Spleen (tissue), 11 donors: ENCODE data around the gene ATE1. TPM values are rescaled to one million over a fixed set of nuclear protein-coding genes. Genes with fewer than 3 reads are reported as not detected.

Experiments
- DNase-seq: peaks from one replicate; pipeline ENCODE4 v3.0.0-alpha.2; 2020
- H3K27ac ChIP-seq, 8 donors: fragments of 200-600 bp; sonication (generic) in 7 of 8; 1 replicate in 4 of 8; 2 replicates in 4 of 8; pipeline versions ENCODE4 v1.5.0 to v1.8.0; 2016 to 2021; ENCODE audit warnings: inconsistent platforms in 4 of 8, mild to moderate bottlenecking in 4 of 8, moderate library complexity in 1 of 8
- H3K27me3 ChIP-seq, 7 donors: fragments of 200-600 bp; sonication (generic) in 6 of 7; replicated peaks in 1 of 7; 1 replicate in 4 of 7; 2 replicates in 3 of 7; pipeline versions ENCODE4 v1.5.0 to v1.8.0; 2016 to 2021; ENCODE audit warnings: inconsistent platforms in 3 of 7, mild to moderate bottlenecking in 1 of 7
- H3K36me3 ChIP-seq, 6 donors: fragments of 200-600 bp; sonication (generic) in 5 of 6; 1 replicate in 4 of 6; 2 replicates in 2 of 6; pipeline versions ENCODE4 v1.5.0 to v1.8.0; 2016 to 2021; ENCODE audit warnings: inconsistent platforms in 2 of 6
- H3K4me1 ChIP-seq, 6 donors: fragments of 200-600 bp; sonication (generic) in 5 of 6; 1 replicate in 3 of 6; 2 replicates in 3 of 6; pipeline versions ENCODE4 v1.5.0 to v1.8.0; 2016 to 2021; ENCODE audit warnings: inconsistent platforms in 3 of 6
- H3K4me3 ChIP-seq, 8 donors: fragments of 200-600 bp; sonication (generic) in 7 of 8; 1 replicate in 4 of 8; 2 replicates in 4 of 8; pipeline versions ENCODE4 v1.5.0 to v1.8.0; 2016 to 2021; ENCODE audit warnings: inconsistent platforms in 4 of 8, mild to moderate bottlenecking in 4 of 8, moderate library complexity in 2 of 8
- H3K9me3 ChIP-seq, 8 donors: fragments of 200-600 bp; sonication (generic) in 7 of 8; 1 replicate in 4 of 8; 2 replicates in 4 of 8; pipeline versions ENCODE4 v1.5.0 to v1.8.0; 2016 to 2021; ENCODE audit warnings: inconsistent platforms in 4 of 8
- CTCF ChIP-seq, 11 experiments: fragments of 200-600 bp in 7 of 11; fragments of 450-650 bp in 4 of 11; sonication (generic) in 4 of 11; IDR thresholded peaks in 8 of 11; conservative IDR thresholded peaks in 3 of 11; 1 replicate in 7 of 11; 2 replicates in 4 of 11; pipeline versions ENCODE4 v1.4.0 to v1.8.0; 2016 to 2021; ENCODE audit warnings: antibody characterized with exemption in 11 of 11, inconsistent platforms in 4 of 11, mild to moderate bottlenecking in 1 of 11
- POLR2A ChIP-seq, 3 donors: fragments of 450-650 bp; IDR thresholded peaks; one replicate each; pipeline ENCODE4 v1.5.1; 2017; ENCODE audit warnings: antibody characterized with exemption in 3 of 3, mild to moderate bottlenecking in 1 of 3
- POLR2AphosphoS5 ChIP-seq, 3 donors: sonication (generic); formaldehyde crosslinking; IDR thresholded peaks; one replicate each; pipeline ENCODE4 v1.5.1; 2017; ENCODE audit warnings: antibody characterized with exemption in 3 of 3
- WGBS, 5 donors: extraction: QIAGEN DNeasy Blood & Tissue Kit in 3 of 5; methylation state at CpG; one replicate each; pipeline versions ENCODE4 v1.1.5 to v1.1.7; 2013 to 2018; 5-methylcytosine and 5-hydroxymethylcytosine counted together
- intact Hi-C: fragments of 100-400 bp; cut with DNase I; formaldehyde crosslinking; loops from one replicate; pipeline ENCODE4 v1.15.0; 2023; ENCODE audit warnings: low total_unique reads
- polyA plus RNA-seq, 3 donors: library from polyadenylated mRNA; stranded (reverse); fragments of 200-250 nt; gene quantifications; one replicate each; pipeline ENCODE4 v1.2.1, GENCODE V29; 2013
- total RNA-seq, 7 donors: library from RNA; depleted of rRNA in 3 of 7; stranded (reverse); fragments of >200 nt in 3 of 7; fragmentation: NEBNext Ultra II Directional in 4 of 7; extraction: Animal tissue kit (Norgen Biotek cat#: 25700) in 4 of 7; gene quantifications; one replicate each; pipeline versions ENCODE4 v1.1.0 to v1.2.1, GENCODE V29; 2016 to 2021
- donor health status: healthy with polysubstance abuse.
- donor health status: DM: no; HTN: no; CAD: no; lungs with moderate emphysema.
- donor health status: DM: no; HTN: no; CAD: no.
- donor health status: Bipolar disorder and iron deficiency.
- donor health status: healthy.
- donor health status: DM: no; HTN: no; CAD: no.
- donor health status: DM: yes; HTN: yes; CAD: no.

Gene ATE1
- total and polyA plus RNA-seq, 10 donors, result 5.4 to 38.9 (median 29.9) TPM

- Histone ChIP-seq H3K27ac (no peak overlapping the region), H3K27me3 (no peaks in the 10 kb centered on the region), H3K4me3 (no peak overlapping the region), H3K9me3 (no peaks in the 10 kb centered on the region), H3K4me1 (no peaks in the 10 kb centered on the region), H3K36me3 (peaks cover 0 to 27% (median 0%) of the 10 kb centered on the region in 6 donors)
- 80 to 89% (median 82%) methylated on average over 3 of the region's 3 CpGs for WGBS, 5 donors
- DNase-seq, result no peak
- TF ChIP-seq CTCF (IDR thresholded peaks at IDR 0.05 in 8 of 11, conservative IDR thresholded peaks at IDR 0.05 in 3 of 11) (no peak), POLR2A (IDR thresholded peaks at IDR 0.05) (no peak), POLR2AphosphoS5 (IDR thresholded peaks at IDR 0.05) (no peak)
- intact Hi-C loops, result no loop called here
Observed at GRCh38 chr10:121800146-121800545, 127.7 kb downstream of the ATE1 start.

GRCh38 chr10:121797490-121797889, 130.3 kb downstream of the ATE1 start:
- no peak for TF ChIP-seq CTCF (IDR thresholded peaks at IDR 0.05 in 8 of 11, conservative IDR thresholded peaks at IDR 0.05 in 3 of 11)
- no peak for TF ChIP-seq POLR2A (IDR thresholded peaks at IDR 0.05)
- TF ChIP-seq POLR2AphosphoS5 (IDR thresholded peaks at IDR 0.05), result no peak
- intact Hi-C loops, result no loop called here

GRCh38 chr10:121796342-121796741, 131.5 kb downstream of the ATE1 start:
- no peak overlapping the region for H3K4me3 ChIP-seq
- no peak for TF ChIP-seq CTCF (IDR thresholded peaks at IDR 0.05 in 8 of 11, conservative IDR thresholded peaks at IDR 0.05 in 3 of 11)
- no peak for TF ChIP-seq POLR2AphosphoS5 (IDR thresholded peaks at IDR 0.05)
- H3K4me1 ChIP-seq, result no peaks in the 10 kb centered on the region
- no peak overlapping the region for H3K27ac ChIP-seq
- no peaks in the 10 kb centered on the region for H3K9me3 ChIP-seq
- peaks cover 0 to 20% (median 0%) of the 10 kb centered on the region in 6 donors for H3K36me3 ChIP-seq
- DNase-seq, result no peak
- intact Hi-C loops, result no loop called here
- 93 to 95% (median 94%) methylated on average over 3 of the region's 3 CpGs for WGBS, 5 donors
- no peaks in the 10 kb centered on the region for H3K27me3 ChIP-seq

More at GRCh38 chr10:121797490-121797889, 130.3 kb downstream of the ATE1 start:
- no peak overlapping the region for H3K4me3 ChIP-seq
- WGBS, 5 donors, result 73 to 92% (median 78%) methylated on average over 8 of the region's 8 CpGs
- H3K27me3 ChIP-seq, result no peaks in the 10 kb centered on the region
- H3K4me1 ChIP-seq, result no peaks in the 10 kb centered on the region
- peaks cover 0 to 17% (median 0%) of the 10 kb centered on the region in 6 donors for H3K36me3 ChIP-seq
- no peak for DNase-seq
- H3K9me3 ChIP-seq, result no peaks in the 10 kb centered on the region
- H3K27ac ChIP-seq, result no peak overlapping the region

GRCh38 chr10:121792198-121792597, 135.6 kb downstream of the ATE1 start:
- no peak for TF ChIP-seq CTCF (IDR thresholded peaks at IDR 0.05 in 8 of 11, conservative IDR thresholded peaks at IDR 0.05 in 3 of 11)
- TF ChIP-seq POLR2AphosphoS5 (IDR thresholded peaks at IDR 0.05), result no peak
- TF ChIP-seq POLR2A (IDR thresholded peaks at IDR 0.05), result no peak
- Histone ChIP-seq H3K27ac (no peak overlapping the region), H3K27me3 (no peaks in the 10 kb centered on the region), H3K4me1 (no peaks in the 10 kb centered on the region), H3K9me3 (no peaks in the 10 kb centered on the region), H3K36me3 (peaks cover 0 to 37% (median 8%) of the 10 kb centered on the region in 6 donors), H3K4me3 (no peak overlapping the region)
- DNase-seq, result no peak
- WGBS, 5 donors, result 91 to 97% (median 96%) methylated on average over 3 of the region's 3 CpGs
- intact Hi-C loops, result no loop called here
